ENCODE measurements around the gene DNAJC11.

GRCh38 chr1:6685381-6685780 lies 16.2 kb downstream of the DNAJC11 start:
- TF ChIP-seq CTCF (IDR thresholded peaks at IDR 0.05; ENCODE audit: low read length) (no peak), EZH2 (optimal IDR thresholded peaks at IDR 0.05; ENCODE audit: low read depth, low read length) (no peak)

Data from MM.1S (cell line).